T follicular helper cell (primary cell): ENCODE data around the gene DCAF5.
"Not testable (repeated sequence)": the region's sequence is repeated elsewhere in the genome, so short reads cannot be mapped to it uniquely, and the experiment has no call there.

Source experiments
- DNase-seq: peaks from one replicate; pipeline ENCODE4 v3.0.0-alpha.2; 2020; ENCODE audit warnings: low read depth
- total RNA-seq, 2 experiments: gene quantifications; one replicate each; lab custom pipeline; 2026; lab: John Stamatoyannopoulos, UW

The DCAF5 gene
- total RNA-seq, result 57.1 to 92.6 reads per million in 2 experiments

GRCh38 chr14:69152902-69153151 is at the start of gene DCAF5:
Gene DCAF5, minus strand, starts transcription at chr14:69153119. Its CDS starts 141 bp downstream, at chr14:69152978.
- DNase-seq, result peak; percentile 90

- no peak for DNase-seq
Measured at GRCh38 chr14:69199786-69200185, 46.9 kb upstream of the DCAF5 start.

- no peak for DNase-seq
Measured at GRCh38 chr14:69193721-69194120, 40.8 kb upstream of the DCAF5 start.

- DNase-seq, result peak; percentile 39
Measured at GRCh38 chr14:69191340-69192111, 38.6 kb upstream of the DCAF5 start, which contains the start of gene EXD2. Gene EXD2, plus strand, starts transcription at chr14:69191498. Its CDS starts 17,973 bp downstream, at chr14:69209471.

GRCh38 chr14:69190191-69190590 is 37.3 kb upstream of the DCAF5 start:
- DNase-seq, result no peak

GRCh38 chr14:69183735-69184134 is 30.8 kb upstream of the DCAF5 start:
- DNase-seq, result no peak

GRCh38 chr14:69182580-69182979 is 29.7 kb upstream of the DCAF5 start:
- DNase-seq, result not testable (repeated sequence)

- DNase-seq, result no peak
Measured at GRCh38 chr14:69181491-69181890, 28.6 kb upstream of the DCAF5 start.

- DNase-seq, result no peak
Measured at GRCh38 chr14:69175130-69175529, 22.2 kb upstream of the DCAF5 start.

- DNase-seq, result no peak
Measured at GRCh38 chr14:69171569-69171968, 18.6 kb upstream of the DCAF5 start.

- DNase-seq, result no peak
Measured at GRCh38 chr14:69170839-69171238, 17.9 kb upstream of the DCAF5 start.

GRCh38 chr14:69165787-69166186 is 12.9 kb upstream of the DCAF5 start:
- not testable (repeated sequence) for DNase-seq

GRCh38 chr14:69161590-69161989 is 8.7 kb upstream of the DCAF5 start:
- DNase-seq, result no peak

GRCh38 chr14:69156224-69156623 is 3.3 kb upstream of the DCAF5 start:
- no peak for DNase-seq

GRCh38 chr14:69154779-69155178 is 1.9 kb upstream of the DCAF5 start:
- no peak for DNase-seq

GRCh38 chr14:69153873-69154270 is 953 bp upstream of the DCAF5 start:
- DNase-seq, result no peak

GRCh38 chr14:69153152-69153872 is 393 bp upstream of the DCAF5 start:
- no peak for DNase-seq

GRCh38 chr14:69152181-69152901 is 578 bp downstream of the DCAF5 start:
- DNase-seq, result peak; percentile 38

GRCh38 chr14:69151458-69152180 is 1.3 kb downstream of the DCAF5 start:
- DNase-seq, result peak; percentile 71

GRCh38 chr14:69149461-69150244 is 3.3 kb downstream of the DCAF5 start:
- no peak for DNase-seq

GRCh38 chr14:69142101-69142500 is 10.8 kb downstream of the DCAF5 start:
- no peak for DNase-seq
